Stimulated activated CD8-positive, alpha-beta memory T cell treated with anti-CD3 and anti-CD28 coated beads, Interleukin-12 subunit alpha, Interleukin-12 subunit beta, amount 100 ng/mL, for 24 hours (primary cell): ENCODE data around the gene ARHGEF7.

Source experiments
- DNase-seq: peaks from one replicate; pipeline ENCODE4 v3.0.0-alpha.2; 2020; ENCODE audit errors: extremely low read depth

Gene ARHGEF7

DNA sequence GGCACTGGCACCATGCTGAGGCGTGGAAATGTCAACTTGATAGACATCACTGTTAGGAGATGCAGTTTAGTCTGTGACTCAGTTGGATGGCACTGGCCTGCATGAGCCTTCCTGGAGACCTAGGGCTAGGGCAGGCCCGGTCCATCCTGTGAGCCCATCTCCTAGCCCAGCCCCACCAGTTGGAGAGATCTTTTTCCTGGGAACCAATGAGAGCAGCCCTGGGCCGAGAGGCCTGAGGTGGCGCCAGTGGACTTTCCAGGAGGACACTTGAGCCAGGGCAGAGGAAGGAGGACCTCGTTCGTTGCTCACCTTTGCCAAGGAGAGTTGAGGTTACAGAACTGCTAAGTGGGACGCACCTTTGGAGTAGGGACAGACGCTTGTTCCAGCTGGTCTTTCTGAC is 104.8 kb downstream of the ARHGEF7 start:
- no peak for DNase-seq

DNA sequence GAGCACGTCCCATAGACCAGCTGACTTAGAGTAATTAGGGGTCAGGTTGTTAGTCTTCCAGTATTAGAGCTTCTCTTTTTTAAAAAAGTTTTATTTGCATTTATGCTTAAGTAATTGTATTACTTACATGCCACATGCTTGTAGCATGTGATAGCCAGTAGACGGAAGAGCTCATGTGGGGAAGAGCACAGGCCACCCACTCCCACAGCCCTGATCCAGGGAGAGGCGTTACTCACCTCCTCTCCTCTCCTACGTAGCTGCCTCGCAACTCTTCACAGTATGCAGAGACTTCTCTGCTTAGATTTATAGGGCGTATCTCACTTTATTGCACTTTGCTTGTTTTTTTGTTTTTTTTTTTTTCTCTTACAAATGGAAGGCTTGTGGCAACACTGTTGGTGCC is 110.1 kb downstream of the ARHGEF7 start:
- DNase-seq, result no peak

DNA sequence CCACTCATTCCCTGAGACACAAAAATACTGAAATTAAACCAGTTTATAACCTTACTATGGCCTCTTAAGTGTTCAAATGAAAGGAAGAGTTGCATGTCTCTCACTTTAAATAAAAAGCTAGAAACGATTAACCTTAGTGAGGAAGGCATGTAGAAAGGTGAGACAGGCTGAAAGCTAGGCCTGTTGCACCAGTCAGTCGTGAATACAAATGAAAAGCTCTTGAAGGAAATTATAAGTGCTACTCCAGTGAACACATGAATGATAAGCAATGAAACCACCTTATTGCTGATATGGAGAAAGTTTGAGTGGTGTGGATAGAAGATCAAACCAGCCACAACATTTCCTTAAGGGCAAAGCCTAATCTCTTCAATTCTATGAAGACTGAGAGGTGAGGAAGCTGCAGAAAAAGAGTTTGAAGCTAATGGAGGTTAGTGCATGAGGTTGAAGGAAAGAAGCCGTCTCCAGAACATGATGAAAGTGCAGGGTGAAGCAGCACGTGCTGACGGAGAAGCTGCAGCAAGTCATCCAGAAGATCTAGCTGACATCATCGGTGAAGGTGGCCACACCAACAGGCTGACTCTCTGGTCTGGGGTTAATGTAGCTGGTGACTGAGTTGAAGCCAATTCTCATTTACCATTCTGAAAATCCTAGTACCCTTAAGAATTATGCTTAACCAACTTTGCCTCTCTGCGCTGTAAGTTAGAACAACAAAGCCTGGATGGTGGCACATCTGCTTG is 110.9 kb downstream of the ARHGEF7 start:
- DNase-seq, result no peak

DNA sequence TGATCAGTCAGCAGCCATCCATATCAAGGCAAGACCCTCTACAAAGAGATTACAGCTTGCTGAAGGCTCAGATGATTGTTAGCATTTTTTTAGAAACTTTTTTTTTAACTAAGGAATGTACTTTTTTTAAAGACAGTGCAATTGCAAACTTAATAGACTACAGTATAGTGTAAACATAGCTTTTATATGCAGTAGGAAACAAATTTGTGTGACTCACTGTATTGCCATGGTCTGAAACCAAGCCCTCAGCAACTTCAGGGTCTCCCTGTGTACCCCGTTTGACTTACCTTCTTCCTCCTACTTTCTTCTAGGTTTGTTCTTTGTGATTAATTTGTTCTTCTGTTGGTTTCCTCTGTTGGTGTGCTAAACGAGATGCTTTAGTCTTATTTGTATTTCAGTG is 112.3 kb downstream of the ARHGEF7 start:
- DNase-seq, result no peak

DNA sequence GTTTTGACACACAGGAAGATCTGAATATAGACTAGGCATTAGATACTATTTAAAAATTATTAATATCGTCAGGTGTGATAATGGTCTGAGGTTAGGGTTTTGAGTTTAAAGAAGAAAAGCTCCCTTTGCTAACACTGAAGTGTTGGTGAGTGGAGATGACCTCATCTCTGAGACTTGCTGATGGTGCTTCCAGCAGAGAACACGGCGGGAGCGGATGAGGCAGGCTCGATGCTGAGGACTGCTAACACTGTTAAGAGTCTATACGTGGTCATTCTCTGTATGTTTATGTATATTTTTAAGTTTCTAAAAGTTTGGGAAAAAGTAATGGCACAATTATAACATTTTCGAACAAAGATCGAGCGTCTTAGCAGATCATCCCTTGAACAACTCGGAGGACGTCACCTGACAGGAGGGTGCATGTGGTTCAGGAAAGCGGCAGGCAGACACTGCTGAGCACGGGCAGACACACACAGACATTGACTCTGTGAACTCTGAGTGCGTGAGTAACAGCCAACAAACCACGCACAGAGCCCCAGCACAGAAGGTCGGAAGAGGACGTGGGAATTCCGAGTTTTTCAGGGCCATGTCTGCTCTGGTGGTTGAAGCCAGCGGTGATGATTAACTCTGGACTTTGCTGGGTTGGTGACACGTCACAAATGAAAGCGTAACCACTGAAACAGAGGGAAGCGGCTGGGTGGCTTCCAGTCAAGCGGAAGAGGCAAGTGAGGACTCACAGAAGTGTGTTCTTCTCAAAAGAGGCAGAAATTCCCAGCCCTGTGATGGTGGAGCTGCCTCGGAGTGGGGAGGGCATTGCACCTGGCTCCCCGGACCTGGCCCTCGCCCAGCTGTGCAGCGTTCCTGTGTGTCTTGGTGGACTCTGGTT is 113.4 kb downstream of the ARHGEF7 start:
- no peak for DNase-seq

DNA sequence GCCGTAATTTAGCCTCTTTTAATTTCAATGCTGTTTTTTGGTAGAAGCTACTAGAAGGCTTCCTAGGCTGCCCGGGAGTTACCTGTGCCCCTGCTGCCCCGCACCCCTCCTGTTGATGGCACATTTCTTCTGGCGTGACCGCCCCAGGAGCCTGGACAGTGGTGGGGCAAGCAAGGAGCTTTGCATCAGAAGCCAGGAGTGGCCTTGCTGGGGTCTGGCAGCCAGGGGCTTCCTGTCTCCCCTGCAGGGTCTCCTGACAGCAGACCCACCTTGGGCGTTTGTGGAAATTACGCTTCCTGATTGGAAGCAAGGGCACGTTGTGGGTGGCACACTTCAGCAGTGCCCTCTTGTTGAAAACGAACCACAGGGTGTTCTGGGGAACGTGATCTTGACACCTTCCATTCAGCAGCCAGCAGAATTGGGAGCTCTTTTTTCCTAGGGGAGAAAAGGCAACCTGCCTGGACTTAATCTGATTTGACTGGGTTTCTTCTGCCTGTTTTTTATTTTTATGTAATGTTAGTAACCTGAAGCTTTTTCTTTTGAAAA is 115.3 kb downstream of the ARHGEF7 start:
- DNase-seq, result no peak

DNA sequence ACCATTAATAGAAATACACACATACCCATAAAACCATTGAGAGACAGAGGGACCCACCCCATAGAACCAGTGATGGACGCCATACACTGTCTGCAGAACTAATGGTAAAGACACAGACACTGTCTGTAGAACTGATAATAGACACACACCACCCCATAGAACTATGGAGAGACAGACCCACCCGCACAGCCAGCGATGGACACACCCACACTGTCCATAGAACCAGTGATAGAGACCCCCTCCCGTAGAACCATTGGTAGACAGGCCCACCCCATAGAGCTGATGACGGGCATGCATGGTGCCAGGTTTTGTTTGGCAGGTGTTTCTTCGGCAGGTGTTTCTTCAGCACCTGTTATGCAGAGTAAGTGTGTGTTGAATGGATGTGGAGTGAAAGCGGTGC is 117.1 kb downstream of the ARHGEF7 start:
- no peak for DNase-seq

DNA sequence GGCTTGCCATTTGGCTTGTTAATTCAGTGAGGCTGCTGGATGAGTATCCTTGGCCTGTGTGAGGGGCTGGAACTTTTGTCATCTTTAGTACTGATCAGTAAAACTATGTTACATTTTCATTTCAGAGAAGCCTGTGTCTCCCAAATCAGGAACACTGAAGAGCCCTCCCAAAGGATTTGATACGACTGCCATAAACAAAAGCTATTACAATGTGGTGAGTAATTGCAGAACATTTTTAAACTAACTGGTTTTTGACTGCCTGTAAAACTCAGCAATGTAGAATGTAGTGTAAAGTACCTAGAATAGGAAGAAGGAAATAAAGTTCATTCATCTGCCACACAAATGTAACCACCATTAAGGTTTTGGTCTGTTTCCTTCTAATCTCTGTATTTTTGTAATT is 118.0 kb downstream of the ARHGEF7 start:
- DNase-seq, result no peak

DNA sequence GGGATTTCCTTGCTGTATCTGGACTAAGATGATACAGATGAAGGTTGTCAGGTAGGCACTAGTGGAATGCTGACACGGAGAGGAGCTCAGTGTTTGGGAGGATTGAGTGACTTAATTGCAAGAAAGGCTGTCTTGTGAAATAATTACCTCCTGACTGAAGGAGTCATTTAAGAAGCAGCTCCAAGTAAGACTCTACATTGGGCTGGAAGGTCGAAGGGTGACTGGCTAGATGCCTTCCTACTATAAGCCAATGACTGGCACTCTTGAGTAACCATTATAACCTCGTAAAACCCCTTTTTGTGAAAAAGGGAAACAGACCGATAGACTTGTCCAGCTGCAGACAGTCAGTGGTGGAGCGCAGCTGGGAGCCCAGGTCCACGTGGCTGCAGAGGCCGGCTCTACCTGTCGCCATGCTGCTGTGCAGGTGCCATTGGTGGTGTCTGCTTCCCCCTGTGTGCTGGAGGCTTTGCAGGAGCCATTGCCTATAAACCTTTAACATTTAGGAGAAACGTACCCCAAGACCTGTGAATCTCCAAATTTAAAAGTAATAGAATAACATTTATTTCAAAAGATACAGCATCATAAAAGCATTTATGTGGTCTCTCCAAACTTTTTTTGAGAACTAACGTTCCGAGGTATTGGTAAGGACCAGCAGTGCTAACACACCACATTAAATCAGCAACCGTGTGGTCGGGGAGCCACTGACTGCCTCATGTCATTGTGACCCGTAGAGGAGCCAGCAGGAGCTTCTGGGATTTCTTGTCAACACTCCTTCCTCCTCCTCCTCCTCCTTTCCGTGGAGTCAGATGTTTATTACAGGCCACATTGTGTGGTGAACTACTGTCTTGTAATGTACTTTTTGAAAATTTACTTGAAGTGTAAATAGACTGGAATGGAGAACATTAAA is 124.9 kb downstream of the ARHGEF7 start:
- DNase-seq, result no peak

DNA sequence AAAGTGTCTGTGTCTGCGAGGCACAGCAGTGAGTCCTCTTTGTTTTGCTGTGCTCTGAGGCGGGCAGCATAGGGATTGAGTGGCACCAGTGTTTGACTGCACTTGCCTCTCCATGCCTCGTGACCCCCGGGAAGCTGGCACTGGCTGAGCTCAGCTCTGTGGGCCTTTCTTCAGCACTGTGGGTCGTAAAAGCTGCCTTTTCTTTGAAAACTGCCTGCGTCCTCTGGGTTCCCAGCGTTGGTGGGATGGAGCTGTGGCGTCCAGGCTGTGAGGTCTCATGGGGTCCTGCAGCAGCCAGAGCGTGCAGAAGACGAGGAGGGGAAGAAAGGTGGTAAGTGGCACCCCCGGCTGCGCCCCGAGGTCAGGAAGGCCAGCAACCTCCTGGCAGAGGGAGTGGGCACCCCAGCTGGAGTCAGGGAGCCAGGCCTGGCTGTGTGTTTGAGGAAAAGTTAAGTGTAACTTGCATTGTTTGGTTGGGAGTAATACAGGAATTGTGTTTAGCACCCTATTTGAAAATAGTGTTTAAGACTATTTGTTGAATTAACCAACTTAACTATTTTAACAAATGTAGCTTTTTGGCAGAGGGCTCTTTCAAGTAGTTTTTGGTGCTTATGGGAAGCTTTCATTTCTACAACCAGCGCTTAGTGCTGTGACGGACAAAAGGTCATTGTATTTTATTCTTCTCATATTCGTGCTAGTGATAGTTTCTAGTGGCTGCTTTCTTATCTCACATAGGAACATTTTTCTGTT is 126.1 kb downstream of the ARHGEF7 start:
- no peak for DNase-seq

DNA sequence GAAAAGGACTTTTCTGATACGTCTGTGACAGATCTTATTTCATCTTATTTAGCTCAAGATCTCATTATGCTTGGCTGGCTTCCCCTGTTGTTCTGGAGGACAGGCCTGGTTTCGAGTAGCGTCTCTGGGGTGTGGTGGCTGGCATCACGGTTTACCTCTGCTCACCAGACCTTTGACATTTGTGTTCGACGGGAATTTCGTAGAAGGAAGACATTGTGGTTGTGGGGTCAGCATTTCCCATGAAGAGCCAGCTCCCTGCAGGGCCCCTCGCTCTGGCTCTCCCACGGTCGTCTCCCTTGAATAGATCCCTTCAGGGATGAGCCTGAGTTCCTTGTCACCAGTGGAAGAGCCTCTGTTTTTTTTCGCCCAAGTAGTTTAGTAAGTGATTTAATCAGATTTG is 126.8 kb downstream of the ARHGEF7 start:
- no peak for DNase-seq

DNA sequence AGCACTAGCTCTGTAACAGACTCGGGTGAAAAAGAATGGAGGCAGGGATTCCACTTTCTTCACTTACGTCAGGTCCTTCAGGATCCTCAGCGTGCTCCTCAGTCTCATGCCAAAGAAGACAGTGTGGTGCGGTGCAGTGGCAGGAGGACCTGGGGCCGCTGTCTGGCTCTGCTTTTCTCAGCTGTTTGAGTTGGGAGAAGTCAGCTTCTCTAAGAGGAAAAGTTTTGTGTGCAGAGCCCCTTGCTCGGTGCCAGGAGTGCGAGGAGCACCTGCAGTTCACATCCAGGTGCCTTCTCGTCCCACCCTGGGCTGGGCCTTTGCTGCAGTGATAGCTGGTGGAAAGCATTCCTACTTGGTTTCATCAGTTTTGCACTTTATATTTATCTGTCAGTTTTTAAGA is 127.5 kb downstream of the ARHGEF7 start:
- DNase-seq, result no peak

DNA sequence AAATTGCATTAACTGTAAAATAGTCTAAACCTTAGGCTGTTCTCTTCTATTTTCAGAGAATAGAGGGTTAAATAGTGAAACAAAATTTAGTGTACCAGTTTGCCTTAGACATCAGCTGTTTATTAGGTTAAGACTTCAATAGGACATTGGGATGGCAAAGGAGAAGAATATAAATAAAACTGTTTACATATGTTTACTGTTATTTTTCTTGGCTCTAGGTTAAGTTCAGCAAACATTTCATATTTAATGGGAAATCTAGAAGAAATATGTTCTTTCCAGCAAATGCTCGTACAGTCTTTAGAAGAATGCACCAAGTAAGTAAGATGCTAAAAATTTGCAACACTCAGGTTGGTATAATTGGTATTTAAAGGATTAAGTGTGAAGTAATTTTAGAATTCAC is 128.9 kb downstream of the ARHGEF7 start:
- no peak for DNase-seq

DNA sequence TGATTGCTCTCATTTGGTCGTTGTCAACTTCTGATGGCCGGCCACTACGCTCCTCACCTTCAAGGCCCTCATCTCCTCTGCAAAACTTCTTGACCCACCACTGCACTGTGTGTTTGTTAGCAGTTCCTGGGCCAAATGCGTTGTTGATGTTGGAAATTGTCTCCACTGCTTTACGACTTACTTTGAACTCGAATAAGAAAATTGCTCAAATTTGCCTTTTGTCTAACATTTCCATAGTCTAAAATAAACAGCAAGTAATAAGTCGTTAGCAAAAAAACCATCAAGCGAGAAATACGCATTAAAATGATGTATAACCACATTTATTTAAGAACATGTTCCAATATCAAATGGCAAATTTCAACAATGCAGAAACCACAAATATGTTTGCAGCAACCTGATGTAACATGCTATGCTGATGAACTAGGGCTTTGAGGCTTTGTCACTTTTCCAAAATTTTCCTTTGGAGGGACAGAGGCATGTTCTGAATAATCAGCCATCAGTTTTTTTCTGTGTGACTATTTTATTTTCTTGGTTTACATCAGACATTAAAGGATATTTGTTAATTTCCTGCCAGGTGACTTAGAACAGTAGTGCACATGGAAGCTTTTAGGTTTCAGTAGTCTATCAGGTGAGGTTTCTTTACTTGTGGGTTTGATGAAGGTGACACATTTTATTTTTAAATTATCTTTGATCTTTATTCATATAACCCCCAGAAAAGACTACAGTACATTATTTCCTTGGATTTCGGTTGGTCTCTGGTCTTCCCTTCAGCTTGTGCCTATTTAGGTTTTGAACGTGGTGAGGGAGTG is 130.7 kb downstream of the ARHGEF7 start:
- no peak for DNase-seq

DNA sequence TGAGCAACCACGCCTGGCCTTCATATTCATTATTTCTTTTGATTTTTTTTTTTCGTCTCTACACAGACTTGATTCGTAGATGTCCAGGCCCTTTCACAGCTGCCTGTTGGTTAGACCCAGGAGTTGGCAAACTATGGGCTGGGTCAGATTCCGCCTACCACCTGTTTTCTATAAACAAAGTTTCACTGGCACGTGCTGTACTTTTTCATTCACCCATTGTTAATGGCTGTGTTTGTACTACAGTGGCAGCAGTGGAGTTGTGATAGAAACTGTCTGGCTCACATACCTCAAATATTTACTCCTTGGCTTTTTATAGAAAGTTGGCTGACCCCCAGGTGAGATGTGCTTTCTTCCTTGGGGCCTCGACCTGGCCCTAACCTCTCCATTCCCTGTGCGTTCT is 132.4 kb downstream of the ARHGEF7 start:
- DNase-seq, result no peak

DNA sequence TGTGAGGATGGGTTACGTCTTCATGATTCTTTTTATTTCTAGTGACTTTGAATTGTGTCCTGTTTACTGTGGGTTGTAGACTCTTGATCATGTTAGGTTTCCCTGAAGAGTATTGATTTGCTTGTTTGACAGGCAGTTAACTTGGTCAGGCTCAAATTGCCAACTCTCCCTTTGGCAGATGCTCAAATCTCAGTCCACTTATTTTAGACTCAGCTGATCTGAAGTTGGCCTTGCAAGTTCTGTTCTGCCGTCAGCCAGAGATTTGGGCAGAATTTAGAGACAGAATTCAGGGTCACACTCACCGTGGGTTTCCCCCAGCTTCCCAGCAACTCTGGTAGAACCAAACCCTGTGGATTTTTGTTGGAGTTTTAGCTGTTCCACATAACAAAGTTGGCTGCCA is 133.7 kb downstream of the ARHGEF7 start:
- no peak for DNase-seq

DNA sequence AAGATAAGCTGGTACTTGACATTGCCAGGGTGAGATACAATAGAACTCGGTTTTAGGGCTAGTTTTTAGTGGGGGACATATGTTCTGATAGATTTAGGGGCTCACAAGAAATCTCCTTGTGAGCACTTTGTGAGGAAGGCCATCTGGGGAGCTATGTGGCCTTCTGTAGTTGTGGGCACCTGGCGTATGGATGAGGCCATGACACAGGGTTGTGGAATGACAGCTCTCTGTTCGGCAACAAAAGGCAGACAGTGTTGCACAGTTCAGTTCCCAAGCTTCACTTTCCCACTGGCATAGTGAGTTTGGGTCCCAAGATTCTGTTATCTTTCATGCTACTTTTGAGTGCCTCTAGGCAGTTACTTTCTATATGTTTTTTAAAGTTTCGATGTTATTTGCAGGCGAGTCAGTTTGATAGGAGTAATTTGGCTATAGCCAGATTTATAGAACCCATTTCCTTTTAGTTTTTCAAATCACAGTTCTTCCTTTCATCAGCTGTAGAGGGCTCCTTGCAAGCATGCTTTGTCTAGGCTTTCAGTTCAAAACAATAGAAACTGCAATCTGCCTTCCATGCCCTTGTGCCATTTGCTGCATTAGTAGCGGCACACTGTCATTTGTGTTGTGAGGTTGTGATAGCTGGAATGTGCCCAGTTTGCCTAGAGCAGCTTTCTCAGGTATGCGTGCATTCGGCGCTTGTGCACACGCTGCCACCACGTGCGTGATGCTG is 134.7 kb downstream of the ARHGEF7 start:
- DNase-seq, result no peak

DNA sequence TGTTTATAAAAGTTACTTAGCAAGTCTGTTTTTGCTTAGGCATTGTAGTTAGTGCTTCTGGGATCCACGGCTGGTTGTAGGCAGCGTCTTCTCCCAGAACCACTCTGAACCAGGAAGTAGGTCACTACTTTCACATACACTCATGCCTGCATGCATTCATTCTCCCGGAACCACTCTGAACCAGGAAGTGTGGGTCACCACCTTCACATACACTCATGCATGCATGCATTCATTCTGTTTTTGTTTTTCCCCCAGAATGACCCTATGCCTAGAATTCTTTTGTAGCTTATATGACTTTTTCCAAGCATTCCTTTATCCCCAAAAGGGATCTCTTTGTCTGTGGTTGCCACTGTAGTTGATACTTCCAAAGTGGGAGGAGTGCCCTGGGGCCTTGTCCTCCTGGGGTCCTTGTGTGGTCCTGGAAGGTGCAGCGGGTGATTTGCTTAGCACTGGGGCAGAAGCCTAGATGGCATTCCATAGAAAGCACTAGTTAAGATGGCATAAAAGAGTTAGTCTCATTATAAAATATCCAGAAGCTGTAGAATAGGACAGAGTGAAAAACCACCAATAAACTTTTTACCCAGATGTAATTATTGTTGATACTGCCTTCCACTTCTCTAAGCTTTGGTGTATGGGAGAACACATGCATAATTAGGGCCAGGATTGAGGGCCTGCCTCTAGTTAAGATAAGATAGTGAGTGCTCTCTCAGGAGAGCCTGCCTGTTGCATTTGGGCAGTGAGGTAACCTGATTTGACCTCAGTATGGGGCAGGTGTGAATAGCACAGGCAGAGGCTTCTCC is 136.7 kb downstream of the ARHGEF7 start:
- DNase-seq, result no peak
